ENCODE measurements around the gene MLIP.
"Not testable (repeated sequence)": the region's sequence is repeated elsewhere in the genome, so short reads cannot be mapped to it uniquely, and the experiment has no call there.

MLIP gene

DNA sequence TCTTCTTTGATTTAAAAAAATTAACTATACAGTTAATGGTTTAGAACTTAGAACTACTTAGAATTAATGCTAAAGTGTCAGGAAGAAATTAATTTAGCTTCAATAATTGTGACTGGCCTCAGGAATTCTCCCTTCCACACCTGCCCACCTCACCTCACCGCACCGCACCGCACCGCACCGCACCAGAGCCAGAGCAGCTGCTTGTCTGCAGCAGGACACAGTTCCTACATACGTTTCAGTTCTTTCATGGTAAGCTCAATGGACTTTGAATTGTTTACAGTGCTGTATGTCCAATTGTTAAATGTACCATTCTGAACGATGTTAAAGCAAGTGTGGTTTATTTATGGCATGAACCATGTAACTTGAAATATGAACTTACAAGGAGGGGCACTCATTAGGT lies 98.7 kb downstream of the MLIP start:
- DNase-seq = not testable (repeated sequence)

DNA sequence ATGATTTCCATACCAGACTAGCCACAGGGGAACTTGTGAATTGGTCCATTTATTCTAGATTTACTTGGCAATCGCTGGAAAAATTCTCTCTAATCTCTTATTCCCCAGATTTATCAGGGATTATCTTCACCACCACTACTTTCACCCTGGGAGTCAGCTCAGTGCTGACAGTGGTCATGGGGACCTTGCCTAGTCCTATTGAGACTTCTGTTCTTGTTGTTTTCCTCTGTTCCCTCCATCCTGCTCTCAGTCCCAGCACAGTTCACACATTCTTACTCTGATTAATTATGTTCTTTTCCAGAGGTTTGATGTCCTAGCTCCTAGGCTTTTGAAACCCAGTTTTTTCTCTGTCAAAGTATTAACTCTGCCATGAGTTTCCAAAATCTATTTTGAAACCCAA lies 103.0 kb downstream of the MLIP start:
- no peak for DNase-seq

DNA sequence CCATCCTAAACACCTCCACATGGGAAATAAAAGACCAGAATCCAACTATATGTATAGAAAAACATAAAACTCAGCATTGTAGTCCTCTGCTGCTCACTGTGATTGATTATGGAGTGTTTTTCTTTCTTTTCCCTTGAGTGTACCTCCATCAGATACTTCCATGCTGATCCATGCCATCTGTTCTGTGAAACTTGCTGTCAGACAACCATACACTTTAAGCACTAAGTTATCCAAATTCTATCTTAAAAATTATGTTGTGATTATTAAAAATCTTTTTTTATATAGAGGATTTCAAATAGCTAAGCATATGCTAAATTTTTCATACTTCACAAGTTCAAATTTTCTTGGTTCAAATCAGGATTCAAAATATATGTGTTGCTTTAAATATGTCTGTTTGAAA lies 105.1 kb downstream of the MLIP start:
- DNase-seq = no peak

DNA sequence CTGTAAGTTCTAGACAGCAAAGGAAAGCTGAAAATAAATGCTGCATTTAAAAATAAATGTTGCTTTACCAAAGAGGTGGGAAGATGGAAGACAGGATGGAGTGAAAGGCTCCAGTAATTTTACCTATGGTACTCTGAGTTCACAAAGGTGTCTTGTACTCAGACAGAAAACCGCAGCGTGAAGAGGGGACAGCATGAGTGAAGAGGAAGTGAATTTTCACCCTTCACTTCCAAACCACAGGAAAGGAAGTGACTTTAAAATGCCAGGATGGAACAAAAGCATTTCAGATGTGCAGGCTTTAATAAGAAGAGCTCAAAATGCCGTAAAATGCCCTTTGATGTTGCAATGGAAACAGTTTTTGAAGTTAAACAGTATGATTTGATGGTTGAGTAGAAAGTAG lies 105.8 kb downstream of the MLIP start:
- no peak for DNase-seq

DNA sequence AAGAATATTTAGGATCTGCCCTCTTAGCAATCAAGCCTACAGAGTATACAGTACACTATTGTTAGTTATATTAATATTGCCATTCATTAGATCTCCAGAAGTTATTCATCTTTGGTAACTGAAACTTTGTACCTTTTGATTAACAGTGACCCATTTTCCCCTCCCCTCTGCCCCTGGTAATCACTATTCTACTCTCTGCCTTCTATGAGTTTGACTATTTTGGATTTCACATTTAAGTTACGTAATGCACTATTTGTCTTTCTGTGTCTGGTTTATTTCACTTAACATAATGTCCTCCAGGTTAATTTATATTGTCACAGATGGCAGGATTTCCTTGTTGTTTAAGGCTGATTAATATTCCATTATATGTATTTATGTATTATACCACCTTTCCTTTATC lies 111.0 kb downstream of the MLIP start:
- DNase-seq = no peak

DNA sequence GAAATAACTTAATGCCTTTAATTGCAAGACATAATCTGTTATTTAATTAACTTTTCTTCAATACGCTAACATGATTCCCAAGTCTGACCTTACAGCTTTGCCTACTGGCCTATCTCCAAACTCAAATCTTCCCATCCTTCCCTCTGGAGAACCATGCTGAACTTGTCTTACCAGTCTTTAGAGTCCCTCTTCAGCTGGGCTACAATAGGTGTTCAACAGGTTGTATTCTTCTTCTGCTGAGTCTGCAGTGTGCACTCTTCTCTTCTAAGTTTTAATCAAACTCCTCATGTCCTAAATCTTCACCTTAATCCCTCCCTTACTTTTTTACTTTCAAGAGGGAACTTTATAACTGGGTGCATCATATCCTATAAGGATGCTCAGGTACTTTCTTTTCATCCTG lies 121.5 kb downstream of the MLIP start:
- DNase-seq = no peak

DNA sequence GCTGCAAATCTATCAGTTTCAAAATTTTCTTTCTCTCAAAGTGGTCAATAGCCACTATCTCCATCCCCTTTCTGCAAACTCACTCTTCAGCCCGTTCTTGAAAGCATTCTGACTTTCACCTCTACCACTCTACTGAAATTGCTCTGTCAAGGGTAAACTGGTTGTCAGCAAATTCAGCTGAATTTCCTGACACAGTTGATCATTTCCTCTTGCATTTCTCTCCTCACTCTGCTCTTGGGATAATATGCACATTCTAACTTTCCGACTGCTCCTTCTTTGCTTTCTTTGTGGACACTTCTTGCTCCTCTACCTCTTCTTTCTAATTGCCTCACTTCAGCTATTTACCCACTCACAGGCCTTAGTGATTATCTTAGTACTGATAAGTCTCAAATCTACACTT lies 123.3 kb downstream of the MLIP start:
- no peak for DNase-seq

DNA sequence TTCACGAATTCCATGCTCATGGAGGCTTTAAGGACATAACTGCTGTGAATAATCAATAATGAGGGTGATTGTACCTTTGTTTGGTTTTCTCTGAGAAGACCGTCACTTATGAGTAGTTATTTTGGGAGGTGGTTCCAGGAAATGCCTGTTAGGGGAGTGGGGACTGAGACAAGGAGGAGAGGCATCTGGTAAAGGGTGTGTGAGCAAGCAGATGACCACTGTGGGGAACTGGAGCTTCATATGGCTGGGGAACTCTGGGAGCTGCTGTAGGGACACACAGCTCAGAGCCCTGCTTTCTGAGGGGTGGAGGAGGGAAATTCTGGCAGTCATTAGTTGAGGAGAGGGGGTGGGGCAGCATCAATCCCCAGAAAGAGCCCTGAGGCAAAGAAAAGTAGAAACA lies 125.7 kb downstream of the MLIP start:
- DNase-seq = no peak

DNA sequence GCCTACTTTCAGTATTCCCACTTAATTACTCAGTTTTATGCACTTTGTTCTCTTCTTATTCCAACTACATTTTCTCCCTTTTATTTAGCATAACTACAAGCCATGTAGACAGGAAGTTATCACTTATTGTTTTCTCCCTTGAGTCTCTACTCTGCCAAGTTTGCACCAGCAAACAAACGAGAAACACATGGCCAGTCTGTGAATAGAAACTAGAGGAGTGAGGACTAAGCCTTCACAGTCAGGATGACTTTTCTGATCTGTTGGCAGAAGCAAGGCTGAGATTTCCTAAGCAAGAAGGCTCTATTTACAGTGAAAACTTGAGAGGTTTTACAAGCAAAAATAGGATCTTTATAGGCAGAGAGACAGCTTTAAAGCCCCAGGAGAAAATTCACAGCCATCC lies 127.2 kb downstream of the MLIP start:
- no peak for DNase-seq

DNA sequence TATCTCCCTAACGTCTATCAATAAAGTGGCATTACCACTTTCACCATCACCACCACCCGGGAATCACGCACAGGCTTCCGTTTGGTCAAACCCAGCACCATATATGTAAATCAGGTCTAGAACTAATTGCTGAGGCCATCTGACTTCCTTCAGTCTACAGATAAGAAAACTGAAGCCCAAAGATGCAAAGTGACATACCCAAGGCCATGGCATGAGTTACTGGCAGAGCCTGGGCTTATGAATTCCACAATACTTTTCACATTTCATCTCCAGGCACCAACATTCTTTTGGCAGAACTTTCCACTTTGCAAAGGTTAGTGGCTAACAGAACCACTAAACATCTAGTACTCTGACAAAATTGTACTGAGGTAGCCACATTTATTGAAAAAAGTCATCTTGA lies 132.5 kb downstream of the MLIP start:
- no peak for DNase-seq

DNA sequence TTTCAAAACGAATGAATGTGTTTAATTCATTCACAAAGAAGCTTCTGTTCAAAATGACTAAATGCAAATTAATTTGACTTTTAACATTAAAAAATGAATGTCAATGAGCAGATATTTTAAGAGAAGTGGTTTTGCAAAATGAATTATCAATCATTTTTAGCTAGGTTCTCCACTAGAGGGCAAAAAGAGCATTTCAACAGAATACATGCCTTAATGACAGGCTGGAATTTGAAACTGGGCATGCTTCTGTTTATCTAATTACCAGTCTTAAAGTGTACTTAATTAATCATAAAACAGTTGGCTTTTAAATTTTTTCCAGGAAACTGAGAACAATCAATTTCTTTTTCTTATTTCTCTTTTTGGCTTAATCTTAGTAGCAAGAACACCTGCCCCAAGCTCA lies 133.2 kb downstream of the MLIP start:
- DNase-seq = no peak

DNA sequence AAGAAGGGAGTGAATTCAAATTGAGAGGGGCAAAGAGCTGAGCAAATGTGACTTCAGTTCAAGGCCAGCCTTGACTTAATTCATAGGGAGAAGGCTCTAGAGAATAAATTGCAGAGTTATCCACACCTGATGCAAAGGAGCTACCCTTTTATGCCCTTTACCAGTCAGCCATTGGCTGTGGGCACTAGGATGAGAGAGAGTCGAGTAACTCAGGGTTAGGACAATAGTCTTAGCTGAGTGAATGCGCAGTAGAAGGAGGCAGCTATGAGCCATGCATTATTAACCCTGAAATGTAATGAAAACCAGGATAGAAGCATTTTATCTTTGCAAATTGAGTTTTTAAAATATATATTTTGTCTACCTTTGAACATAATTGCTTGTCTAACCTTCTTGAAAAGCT lies 134.0 kb downstream of the MLIP start:
- no peak for DNase-seq

DNA sequence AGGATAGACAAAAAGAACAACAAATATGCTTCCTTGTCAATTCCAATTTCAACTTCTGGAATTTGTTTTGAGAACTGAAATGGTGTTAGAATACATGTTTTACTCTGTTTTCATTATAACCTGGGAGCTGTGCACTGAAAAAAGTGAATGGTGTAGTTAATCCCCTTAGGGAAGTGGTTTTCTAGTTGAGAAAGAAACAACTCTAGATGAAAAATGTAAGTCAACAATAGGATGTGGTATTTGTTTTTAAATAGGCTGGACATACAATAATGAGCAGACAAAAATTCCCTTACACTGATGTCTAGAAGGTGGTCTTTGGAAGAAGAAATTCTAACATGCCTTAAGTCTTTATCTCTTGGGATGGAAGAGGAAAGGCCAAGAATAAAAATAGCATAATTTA lies 137.1 kb downstream of the MLIP start:
- DNase-seq = no peak

DNA sequence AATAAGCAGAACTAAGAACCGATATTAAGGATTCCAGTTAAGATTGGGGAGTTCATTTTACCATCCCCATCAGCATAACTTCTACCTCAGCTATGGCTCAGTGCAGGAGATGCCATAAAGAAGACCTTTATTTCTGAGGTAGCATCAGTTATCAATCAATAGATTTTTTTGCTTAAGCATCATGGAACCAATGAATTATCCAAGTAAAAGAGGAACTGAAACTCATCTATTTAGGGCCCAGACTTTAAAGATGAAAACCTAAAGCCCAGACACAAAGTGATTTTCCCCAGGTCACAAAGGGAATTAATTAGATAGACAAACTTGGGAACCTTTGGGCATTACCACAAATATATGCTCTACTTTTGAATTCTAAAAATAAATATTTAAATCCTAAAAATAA lies 137.8 kb downstream of the MLIP start:
- DNase-seq = no peak

DNA sequence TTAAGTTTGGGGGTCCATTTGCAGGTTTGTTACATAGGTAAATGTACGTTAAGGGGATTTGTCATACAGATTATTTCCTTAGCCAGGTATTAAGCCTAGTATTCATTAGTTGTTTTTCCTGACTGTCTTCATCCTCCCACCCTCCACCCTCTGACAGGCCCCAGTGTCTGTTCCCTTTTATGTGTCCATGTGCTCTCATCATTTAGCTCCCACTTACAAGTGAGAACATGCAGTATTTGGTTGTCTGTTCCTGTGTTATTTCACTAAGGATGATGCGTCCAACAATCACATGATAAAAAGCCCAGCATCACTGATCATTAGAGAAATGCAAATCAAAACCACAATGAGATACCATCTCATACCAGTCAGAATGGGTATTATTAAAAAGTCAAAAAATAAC lies 138.6 kb downstream of the MLIP start:
- not testable (repeated sequence) for DNase-seq

DNA sequence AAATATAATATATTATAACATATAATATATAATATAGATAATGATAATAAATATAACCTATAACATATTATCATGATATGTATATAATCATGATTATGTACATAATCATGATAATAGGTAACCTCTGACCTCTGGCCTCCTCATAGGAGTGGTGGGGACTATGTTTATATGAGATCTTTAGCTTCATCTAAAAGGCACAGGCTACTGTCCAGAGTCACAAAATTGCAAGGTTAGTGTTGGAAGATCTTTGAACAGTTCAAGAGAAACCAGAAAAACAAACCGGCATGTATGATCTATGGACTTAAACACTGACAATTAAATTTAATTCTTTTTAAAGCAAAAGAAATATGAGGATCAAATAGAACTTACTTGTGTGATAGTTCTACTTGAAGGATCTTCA lies 141.3 kb downstream of the MLIP start:
- DNase-seq = no peak

DNA sequence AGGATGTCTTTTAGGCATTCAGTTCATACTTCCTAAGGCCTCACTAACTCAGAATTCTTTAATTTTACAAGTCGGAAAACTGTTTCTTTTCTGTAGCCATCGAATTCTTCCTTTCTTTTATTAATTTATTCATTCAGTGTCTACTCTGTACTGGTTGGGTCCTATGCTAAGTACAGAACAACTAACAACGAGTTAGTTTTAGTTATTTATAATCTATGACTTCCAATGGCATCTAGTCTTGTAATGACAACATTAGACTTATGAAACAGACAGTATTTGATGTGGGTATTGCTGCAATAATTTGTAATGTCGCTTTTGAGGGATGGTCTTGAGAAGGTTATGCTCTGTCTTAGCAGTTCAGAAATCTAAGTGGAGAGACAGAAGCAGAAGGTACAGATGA lies 141.7 kb downstream of the MLIP start:
- no peak for DNase-seq

DNA sequence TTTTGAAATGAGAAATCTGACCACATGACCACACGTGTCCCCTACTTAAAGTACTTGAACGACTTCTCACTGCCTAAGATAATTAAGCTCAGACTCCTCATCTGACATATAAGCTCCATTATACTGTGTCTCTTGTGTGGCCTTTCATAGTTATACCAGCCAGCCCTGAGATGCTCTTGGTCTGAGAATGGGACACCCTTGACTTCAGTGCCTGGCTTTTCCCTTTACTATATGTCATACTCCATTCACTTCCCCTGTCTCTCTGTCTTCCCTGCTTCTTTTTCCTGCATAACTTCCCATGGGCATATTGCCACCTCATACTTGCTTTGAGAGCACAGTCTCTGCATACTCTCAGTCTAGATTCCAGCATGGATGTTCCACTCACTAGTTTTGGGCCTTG lies 143.6 kb downstream of the MLIP start:
- DNase-seq = no peak

DNA sequence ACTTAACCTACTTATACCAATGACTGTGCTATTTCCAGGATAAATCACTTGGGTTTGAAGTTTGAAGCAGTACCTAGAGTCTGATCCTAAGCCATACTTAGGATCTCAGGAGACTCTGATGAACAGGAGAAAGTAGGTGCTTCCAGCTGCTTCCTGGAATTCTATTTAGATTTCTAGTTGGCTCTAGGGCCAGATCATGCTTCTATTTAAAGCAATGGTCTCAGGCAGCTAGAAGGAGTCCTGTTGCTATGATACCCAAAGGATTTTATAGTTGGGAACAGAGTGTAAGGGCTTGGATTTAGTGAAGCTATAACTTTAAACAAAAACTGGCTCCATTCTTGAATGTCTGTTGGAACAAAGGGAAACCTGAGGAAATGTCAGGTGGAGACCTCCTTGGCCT lies 144.6 kb downstream of the MLIP start:
- DNase-seq = no peak

DNA sequence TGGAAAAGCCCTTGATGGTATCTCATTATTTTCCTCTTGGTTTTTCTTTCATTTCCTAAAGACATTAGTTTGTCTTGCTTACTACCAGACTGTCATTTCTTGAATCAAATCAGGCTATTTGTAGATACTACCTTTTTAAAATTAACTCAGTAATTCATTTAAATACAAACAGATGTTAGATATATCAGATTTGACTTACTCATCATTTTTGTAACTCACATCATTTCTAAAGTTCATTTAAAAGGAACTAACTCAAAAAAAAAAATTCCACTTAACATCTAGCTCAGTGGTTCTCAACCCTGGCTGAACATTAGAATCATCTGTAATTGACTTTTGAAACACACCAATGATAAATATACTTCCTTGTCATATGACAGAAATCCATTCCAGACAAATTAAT lies 148.8 kb downstream of the MLIP start:
- DNase-seq = no peak

DNA sequence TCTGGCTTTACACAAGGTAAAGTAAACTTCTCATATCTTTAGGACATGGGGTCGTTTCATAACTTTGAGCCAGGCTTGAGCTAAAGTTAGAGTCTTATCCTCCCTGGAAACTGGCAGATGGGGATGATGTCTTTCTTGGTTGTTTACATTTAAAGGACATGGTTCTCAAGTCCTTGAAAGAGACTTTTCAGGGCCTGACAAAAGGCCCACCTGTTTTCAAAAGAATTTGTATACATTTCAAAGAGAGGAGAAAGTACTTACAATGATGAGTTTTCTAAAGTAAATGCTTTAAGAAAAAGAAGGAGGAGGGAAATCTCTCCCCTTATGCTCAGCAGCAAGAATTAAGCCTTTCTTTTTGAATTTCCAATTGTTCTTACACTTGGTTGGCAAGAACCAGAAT lies 151.3 kb downstream of the MLIP start:
- DNase-seq = no peak

DNA sequence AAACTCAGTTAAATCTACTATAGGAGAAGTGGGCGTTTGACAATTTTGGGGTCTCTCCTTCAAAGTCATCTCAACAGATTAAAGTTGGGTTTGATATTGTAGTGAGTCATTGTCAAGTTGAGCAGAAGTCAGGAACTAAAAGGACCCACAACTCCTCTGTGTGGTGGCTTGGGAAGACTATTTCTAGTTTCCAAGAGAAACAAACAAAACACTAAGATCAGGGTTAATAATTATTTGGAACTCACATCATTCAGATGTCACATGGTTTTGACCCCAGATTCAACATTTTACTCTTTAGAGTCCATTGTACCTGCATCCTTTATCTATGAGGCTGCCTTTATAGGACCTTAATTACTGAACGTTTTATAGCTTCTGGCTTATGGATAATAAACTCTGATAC lies 151.7 kb downstream of the MLIP start:
- no peak for DNase-seq

DNA sequence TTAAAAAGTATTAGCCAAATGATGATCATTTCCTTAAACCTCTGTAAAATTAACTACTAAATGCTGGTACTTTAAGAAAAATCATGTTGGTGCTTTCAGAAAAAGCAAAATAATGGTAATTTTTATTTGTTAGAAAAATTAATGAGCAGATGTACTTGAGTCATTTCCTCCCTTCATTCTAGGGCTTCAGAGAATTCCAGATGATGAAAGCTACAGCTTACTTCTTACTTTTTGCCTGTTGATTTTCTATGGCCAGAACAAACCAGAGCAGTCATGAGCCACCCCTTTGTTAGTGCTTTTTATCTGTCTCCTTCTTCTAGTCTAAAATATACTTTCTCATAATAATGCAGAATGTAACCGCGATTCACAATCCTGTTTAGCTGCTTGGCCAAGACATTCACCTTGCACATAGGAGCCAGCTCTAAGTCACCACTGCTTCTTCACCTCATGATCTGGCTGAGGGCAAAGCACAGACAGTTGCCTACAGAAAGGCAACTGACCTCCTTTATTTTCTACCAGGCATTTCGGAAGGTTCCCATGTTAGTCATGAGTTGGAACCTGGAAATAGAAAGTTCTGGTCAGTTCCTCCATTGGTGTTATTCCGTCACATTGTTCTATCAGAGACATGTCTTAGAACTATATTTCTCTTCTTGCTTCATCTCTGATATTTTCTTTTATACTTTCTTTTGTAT lies 153.5 kb downstream of the MLIP start:
- DNase-seq = no peak

DNA sequence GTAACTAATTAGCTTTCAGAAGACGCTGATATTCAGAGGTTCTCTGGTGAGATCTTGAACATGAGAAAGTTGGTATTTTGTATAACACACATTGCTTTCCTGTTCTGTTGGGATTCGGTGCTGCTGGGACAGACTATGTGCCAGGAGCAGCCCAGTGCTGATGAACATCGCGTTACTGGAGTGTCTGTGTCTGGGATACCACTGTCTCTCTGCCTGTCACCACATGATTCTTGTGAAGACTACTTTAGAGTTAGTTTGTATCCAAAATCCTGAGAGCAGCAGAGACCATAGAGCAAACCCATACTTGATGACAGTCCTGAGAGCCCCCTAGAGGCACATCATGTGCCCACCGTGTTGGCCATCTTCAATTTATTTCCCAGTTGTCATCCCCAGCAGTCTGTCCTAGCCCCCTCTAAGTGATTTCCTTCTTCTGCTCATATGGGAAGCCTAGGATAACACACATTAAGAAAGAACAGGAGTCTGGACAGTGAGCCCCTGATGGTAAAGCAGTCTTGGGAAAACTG lies 155.2 kb downstream of the MLIP start:
- no peak for DNase-seq

All from amygdala (tissue), 56 donors.